ENCODE measurements around the gene WWC1. TPM values are rescaled to one million over a fixed set of nuclear protein-coding genes. Genes with fewer than 3 reads are reported as not detected.
"Not testable (repeated sequence)": the region's sequence is repeated elsewhere in the genome, so short reads cannot be mapped to it uniquely, and the experiment has no call there.

WWC1 gene
- total RNA-seq, 2 donors from 2014 or later: 2.7 to 8.1 TPM

- H3K27ac ChIP-seq: no peak overlapping the region
- H3K27me3 ChIP-seq: no peaks in the 10 kb centered on the region
- DNase-seq (ENCODE audit: low spot score): no peak
- no peak overlapping the region for H3K4me3 ChIP-seq
- H3K9me3 ChIP-seq: no peaks in the 10 kb centered on the region
- no peaks in the 10 kb centered on the region for H3K36me3 ChIP-seq
- TF ChIP-seq CTCF (IDR thresholded peaks at IDR 0.05): no peak
- H3K4me1 ChIP-seq: no peaks in the 10 kb centered on the region
Observed at GRCh38 chr5:168434001-168434400, 142.6 kb downstream of the WWC1 start.

DNA sequence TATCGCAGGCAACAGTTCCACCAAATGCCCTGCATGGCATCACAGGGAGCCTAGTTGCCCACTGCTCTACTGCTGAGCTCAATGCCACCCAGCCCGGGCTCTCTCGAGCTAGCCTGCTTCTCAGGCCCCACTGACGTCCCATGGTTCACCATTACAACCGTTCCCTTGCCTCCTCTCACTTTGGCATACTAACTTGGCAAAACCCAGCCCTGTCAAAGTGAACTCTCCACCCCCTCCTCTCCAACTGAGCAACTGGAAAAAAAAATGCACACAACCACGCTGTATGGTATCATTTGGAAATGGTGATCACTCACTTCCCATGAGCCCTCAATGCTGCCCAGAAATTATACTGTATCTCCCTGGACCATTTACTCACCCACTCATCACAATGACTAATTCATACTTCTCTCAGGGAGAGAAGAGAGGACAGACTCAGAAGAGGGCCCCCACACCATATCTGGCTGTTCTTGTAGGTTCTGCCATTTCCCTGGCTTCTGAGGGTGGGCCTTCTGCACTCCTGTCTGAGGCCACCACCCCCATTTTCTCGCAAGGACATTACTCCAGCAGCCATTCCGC, 143.4 kb downstream of the WWC1 start:
- Histone ChIP-seq H3K27ac (no peak overlapping the region), H3K27me3 (no peaks in the 10 kb centered on the region), H3K9me3 (no peaks in the 10 kb centered on the region), H3K36me3 (no peaks in the 10 kb centered on the region), H3K4me3 (no peak overlapping the region), H3K4me1 (no peaks in the 10 kb centered on the region)
- no peak for TF ChIP-seq CTCF (IDR thresholded peaks at IDR 0.05)
- no peak for DNase-seq (ENCODE audit: low spot score)

DNA sequence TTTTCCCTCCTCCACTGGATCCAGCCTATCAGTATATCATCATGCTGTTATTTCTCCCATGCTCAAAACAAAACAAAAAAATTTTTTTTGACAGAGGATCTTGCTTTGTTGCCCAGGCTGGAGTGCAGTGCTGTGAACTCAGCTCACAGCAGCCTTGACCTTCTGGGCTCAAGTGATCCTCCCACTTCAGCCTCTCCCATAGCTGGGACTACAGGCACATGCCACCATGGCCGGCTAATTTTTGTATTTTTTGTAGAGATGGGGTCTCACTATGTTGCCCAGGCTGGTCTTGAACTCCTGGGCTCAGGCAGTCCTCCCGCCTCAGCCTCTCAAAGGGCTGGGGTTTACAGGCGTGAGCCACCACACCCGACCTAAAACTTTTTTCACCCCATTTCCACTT, 143.9 kb downstream of the WWC1 start:
- not testable (repeated sequence) for DNase-seq (ENCODE audit: low spot score); H3K9me3 ChIP-seq; H3K4me1 ChIP-seq; H3K4me3 ChIP-seq; H3K36me3 ChIP-seq; H3K27ac ChIP-seq; H3K27me3 ChIP-seq

DNA sequence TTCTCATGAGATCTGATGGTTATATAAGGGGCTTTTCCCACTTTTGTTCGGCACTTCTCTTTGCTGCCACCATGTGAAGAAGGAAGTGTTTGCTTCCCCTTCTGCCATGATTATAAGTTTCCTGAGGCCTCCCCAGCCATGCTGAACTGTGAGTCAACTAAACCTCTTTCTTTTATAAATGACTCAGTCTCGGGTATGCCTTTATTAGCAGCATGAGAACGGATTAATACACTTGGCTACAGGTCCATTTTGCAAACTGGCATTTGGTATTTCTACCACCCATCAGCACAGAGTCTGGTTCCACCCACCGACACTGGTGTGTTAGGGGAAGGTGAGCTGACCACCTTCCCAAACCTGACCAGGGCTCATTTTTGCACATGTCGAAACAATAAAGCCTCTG, 146.9 kb downstream of the WWC1 start:
- Histone ChIP-seq H3K27me3 (no peaks in the 10 kb centered on the region), H3K4me3 (no peak overlapping the region), H3K4me1 (no peaks in the 10 kb centered on the region), H3K27ac (no peak overlapping the region), H3K36me3 (no peaks in the 10 kb centered on the region), H3K9me3 (no peaks in the 10 kb centered on the region)
- no peak for TF ChIP-seq CTCF (IDR thresholded peaks at IDR 0.05)
- DNase-seq (ENCODE audit: low spot score): no peak

GRCh38 chr5:168443533-168443932, 152.1 kb downstream of the WWC1 start:
- no peak for DNase-seq (ENCODE audit: low spot score)
- H3K4me3 ChIP-seq: no peak overlapping the region
- no peaks in the 10 kb centered on the region for H3K27me3 ChIP-seq
- H3K4me1 ChIP-seq: peaks cover 0 to 12% of the 10 kb centered on the region in 2 donors
- TF ChIP-seq CTCF (IDR thresholded peaks at IDR 0.05): no peak
- H3K9me3 ChIP-seq: no peaks in the 10 kb centered on the region
- H3K27ac ChIP-seq: no peak overlapping the region
- no peaks in the 10 kb centered on the region for H3K36me3 ChIP-seq

- TF ChIP-seq CTCF (IDR thresholded peaks at IDR 0.05): no peak
- no peaks in the 10 kb centered on the region for H3K9me3 ChIP-seq
- H3K27ac ChIP-seq: no peak overlapping the region
- H3K36me3 ChIP-seq: no peaks in the 10 kb centered on the region
- no peak for DNase-seq (ENCODE audit: low spot score)
- no peaks in the 10 kb centered on the region for H3K27me3 ChIP-seq
- peaks cover 0 to 12% of the 10 kb centered on the region in 2 donors for H3K4me1 ChIP-seq
- H3K4me3 ChIP-seq: no peak overlapping the region
Observed at GRCh38 chr5:168443950-168444700, 152.7 kb downstream of the WWC1 start.

All from right atrium auricular region (tissue), 2 donors.